ENCODE measurements around the gene CHST11.

Gene CHST11

DNA sequence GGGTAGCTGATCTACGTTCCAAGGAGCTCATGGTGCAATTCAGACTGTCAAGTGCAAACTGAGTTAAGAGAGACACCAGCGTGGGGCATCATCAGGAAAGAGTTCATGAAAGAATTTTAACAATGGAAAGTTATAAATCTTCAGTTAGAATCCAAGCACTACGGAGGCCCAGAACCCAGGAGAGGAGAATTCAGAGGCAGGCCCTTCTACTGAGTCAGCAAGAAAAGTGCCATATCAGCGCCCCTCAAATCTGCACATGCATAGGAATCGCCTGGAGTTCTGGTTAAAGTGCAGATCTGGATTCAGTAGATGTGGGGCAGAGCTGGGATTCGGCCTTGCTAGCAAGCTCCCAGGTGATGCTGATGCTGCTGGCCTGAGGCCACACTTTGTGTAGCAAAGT is 45.9 kb downstream of the CHST11 start:
- Histone ChIP-seq H3K9ac (ENCODE audit: low read length) (no peak overlapping the region), H3K4me1 (ENCODE audit: control insufficient read depth, insufficient read depth, low read length) (no peaks in the 10 kb centered on the region), H3K36me3 (ENCODE audit: control insufficient read depth, insufficient read depth, low read length) (no peaks in the 10 kb centered on the region), H3K4me3 (ENCODE audit: low read length) (no peak overlapping the region), H3K9me3 (ENCODE audit: control insufficient read depth, low read length) (no peaks in the 10 kb centered on the region), H3K27me3 (ENCODE audit: control insufficient read depth, insufficient read depth, low read length) (peaks cover 17% of the 10 kb centered on the region)

DNA sequence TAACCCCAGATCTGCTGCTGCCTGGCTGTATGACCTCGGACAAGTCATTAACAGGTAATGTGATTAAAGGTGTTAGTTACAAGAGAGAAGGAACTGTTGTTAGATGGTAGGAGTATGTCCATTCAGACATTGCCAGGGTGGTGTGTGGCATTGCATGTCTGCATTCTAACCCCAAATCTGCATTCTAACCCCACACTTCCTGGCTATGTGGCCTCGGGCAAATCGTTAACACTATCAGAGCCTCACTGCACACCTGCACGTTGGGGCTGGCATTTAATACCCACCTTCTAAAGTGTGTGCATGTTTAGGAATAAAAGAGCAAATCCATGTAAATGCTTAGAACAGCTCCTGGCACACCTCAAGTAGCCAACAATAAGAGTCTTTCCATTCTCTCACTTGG is 46.4 kb downstream of the CHST11 start:
- H3K9me3 ChIP-seq (ENCODE audit: control insufficient read depth, low read length), result no peaks in the 10 kb centered on the region
- H3K4me1 ChIP-seq (ENCODE audit: control insufficient read depth, insufficient read depth, low read length), result no peaks in the 10 kb centered on the region

DNA sequence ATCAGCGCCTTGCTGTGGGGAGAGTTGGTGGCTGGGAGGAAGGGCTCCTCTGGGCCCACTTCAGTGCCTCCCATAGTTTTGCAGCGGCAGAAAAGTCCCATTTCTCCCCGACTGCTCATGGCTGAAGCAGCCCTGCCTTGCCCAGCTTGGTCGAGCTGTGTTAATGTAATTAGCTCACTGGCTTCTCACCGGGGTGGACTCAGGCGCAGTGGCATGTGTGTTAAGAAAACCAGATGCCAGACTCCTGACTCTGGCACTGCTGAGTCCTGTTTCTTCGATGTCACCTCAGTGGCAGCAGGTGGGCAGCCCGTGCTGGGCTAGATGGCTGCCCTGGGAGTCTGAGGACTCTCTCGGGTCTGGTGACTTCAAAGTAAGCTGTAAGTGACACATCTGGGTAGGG is 47.4 kb downstream of the CHST11 start:
- Histone ChIP-seq H3K4me3 (ENCODE audit: low read length) (no peak overlapping the region), H3K4me1 (ENCODE audit: control insufficient read depth, insufficient read depth, low read length) (no peaks in the 10 kb centered on the region), H3K27me3 (ENCODE audit: control insufficient read depth, insufficient read depth, low read length) (peaks cover 17% of the 10 kb centered on the region), H3K9ac (ENCODE audit: low read length) (no peak overlapping the region), H3K36me3 (ENCODE audit: control insufficient read depth, insufficient read depth, low read length) (no peaks in the 10 kb centered on the region), H3K9me3 (ENCODE audit: control insufficient read depth, low read length) (no peaks in the 10 kb centered on the region)

More for the DNA sequence above, 46.4 kb downstream of the CHST11 start:
- Histone ChIP-seq H3K4me3 (ENCODE audit: low read length) (no peak overlapping the region), H3K36me3 (ENCODE audit: control insufficient read depth, insufficient read depth, low read length) (no peaks in the 10 kb centered on the region), H3K9ac (ENCODE audit: low read length) (no peak overlapping the region), H3K27me3 (ENCODE audit: control insufficient read depth, insufficient read depth, low read length) (peaks cover 17% of the 10 kb centered on the region)

DNA sequence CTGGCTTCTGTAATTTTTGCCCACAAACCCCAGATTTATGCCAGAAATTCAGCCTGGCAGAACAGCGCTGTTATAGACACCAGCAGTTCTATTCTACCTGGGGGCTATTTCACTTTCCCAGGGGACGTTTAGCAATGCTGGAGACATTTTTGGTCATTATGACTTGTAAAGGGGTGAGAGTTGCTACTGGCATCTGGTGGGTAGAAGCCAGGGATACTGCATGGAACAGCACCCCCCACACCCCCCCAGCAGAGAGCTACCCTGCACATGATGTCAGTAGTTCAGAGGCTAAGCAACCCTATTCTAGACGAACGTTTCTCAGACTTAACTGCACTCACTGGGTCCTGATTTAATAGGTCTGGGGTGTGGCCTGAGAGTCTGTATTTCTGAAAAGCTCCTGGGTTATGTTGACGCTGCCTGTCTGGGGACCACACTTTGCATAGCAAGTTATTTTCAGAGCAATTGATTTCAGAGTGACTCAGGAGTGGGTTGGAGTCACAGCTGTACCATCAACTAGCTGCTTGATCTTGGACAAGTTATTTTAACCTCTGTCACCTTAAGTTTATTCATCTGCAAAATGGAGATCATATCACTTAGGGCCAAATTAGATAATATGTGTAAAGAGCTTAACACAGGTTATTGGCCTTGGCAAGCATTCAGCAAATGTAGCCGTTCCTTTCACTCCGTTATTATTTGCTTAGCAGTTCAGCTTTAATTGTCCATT is 48.5 kb downstream of the CHST11 start:
- peaks cover 17% of the 10 kb centered on the region for H3K27me3 ChIP-seq (ENCODE audit: control insufficient read depth, insufficient read depth, low read length)
- H3K36me3 ChIP-seq (ENCODE audit: control insufficient read depth, insufficient read depth, low read length), result no peaks in the 10 kb centered on the region
- H3K4me3 ChIP-seq (ENCODE audit: low read length), result no peak overlapping the region
- no peak overlapping the region for H3K9ac ChIP-seq (ENCODE audit: low read length)
- H3K9me3 ChIP-seq (ENCODE audit: control insufficient read depth, low read length), result no peaks in the 10 kb centered on the region
- no peaks in the 10 kb centered on the region for H3K4me1 ChIP-seq (ENCODE audit: control insufficient read depth, insufficient read depth, low read length)

DNA sequence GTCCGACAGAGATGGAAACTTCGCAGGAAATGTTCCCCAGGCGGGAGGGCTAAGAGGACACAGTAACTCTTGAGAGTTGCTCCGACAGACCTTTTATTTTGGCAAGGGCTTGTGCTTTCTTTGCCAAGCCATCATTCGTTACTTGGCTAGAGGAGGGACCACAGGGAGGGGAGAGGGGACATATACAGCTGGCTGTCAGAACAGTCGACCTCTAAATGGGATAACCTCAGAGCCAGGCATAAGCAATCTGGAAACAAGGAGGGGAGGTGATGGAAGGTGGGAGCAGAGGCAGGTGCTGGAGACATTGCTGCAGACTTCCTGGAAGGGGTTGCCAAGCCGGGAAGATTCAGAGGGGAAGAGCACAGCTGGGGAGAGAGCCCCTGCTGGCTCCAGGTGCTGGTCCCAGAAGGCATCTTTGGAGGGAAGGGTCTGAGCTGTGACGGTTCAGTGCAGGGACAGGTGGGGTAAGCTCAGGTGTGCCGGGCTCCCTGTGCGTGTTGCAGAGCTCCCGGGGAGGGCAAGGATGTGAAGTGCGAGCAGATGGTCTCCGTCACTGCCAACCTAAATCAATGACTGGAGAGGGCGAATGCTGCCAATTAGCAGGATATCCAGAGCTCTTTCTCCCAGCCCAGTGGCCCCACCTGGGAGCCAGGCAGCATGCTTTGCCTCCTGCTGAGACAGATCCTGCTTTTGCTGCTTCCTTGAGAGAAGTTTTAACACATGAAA is 50.1 kb downstream of the CHST11 start:
- Histone ChIP-seq H3K27me3 (ENCODE audit: control insufficient read depth, insufficient read depth, low read length) (peaks cover 17% of the 10 kb centered on the region), H3K4me1 (ENCODE audit: control insufficient read depth, insufficient read depth, low read length) (no peaks in the 10 kb centered on the region)

DNA sequence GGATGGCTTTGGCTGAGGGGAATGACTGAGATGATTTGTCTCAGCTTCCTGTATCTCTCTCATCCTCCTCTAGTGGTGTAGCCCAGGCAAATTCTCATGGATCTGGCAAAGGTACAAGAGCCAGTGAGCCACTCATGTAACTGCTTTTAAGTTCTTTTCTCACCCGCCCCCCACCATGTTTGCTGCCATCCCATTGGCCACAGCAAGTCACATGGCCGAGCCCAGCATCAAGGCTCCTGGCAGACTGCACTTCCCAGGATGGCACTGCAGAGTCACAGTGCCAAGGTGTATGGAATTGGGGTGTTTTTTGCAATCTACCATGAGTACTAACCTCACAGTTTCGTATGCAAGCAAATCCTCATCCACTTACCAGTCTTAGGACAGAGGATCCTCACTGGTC is 50.9 kb downstream of the CHST11 start:
- Histone ChIP-seq H3K4me3 (ENCODE audit: low read length) (no peak overlapping the region), H3K4me1 (ENCODE audit: control insufficient read depth, insufficient read depth, low read length) (no peaks in the 10 kb centered on the region), H3K27me3 (ENCODE audit: control insufficient read depth, insufficient read depth, low read length) (peaks cover 17% of the 10 kb centered on the region), H3K9me3 (ENCODE audit: control insufficient read depth, low read length) (no peaks in the 10 kb centered on the region), H3K9ac (ENCODE audit: low read length) (no peak overlapping the region), H3K36me3 (ENCODE audit: control insufficient read depth, insufficient read depth, low read length) (no peaks in the 10 kb centered on the region)

More for the DNA sequence above, 50.1 kb downstream of the CHST11 start:
- Histone ChIP-seq H3K4me3 (ENCODE audit: low read length) (no peak overlapping the region), H3K9ac (ENCODE audit: low read length) (no peak overlapping the region), H3K36me3 (ENCODE audit: control insufficient read depth, insufficient read depth, low read length) (no peaks in the 10 kb centered on the region), H3K9me3 (ENCODE audit: control insufficient read depth, low read length) (no peaks in the 10 kb centered on the region)

DNA sequence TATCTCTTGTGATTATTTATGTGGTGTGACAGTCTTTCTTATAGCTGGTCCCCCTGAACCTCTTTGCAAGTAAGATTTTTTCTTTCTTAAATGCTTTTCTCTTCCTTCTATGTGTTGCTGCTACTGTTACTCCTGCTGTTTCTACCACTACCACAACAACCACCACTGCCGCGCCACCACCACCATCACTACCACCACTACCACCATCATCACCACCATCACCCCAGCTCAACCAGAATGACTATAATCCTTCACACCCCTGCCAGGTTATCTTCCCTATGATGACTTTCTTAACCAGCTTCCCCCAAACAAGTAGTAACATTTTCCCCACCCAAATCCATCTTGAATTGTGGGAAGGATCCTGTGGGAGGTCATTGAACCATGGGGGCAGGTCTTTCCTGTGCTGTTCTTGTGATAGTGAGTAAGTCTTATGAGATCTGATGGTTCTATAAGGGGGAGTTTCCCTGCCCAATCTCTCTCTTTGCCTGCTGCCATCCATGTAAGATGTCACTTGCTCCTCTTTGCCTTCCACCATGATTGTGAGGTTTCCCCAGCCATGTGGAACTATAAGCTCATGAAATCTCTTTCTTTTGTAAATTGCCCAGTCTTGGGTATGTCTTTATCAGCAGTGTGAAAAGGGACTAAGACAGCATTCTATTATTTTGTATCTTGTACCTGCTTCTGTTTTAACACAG is 52.2 kb downstream of the CHST11 start:
- Histone ChIP-seq H3K9me3 (ENCODE audit: control insufficient read depth, low read length) (no peaks in the 10 kb centered on the region), H3K4me3 (ENCODE audit: low read length) (no peak overlapping the region), H3K4me1 (ENCODE audit: control insufficient read depth, insufficient read depth, low read length) (no peaks in the 10 kb centered on the region), H3K27me3 (ENCODE audit: control insufficient read depth, insufficient read depth, low read length) (peaks cover 16% of the 10 kb centered on the region), H3K36me3 (ENCODE audit: control insufficient read depth, insufficient read depth, low read length) (no peaks in the 10 kb centered on the region), H3K9ac (ENCODE audit: low read length) (no peak overlapping the region)

DNA sequence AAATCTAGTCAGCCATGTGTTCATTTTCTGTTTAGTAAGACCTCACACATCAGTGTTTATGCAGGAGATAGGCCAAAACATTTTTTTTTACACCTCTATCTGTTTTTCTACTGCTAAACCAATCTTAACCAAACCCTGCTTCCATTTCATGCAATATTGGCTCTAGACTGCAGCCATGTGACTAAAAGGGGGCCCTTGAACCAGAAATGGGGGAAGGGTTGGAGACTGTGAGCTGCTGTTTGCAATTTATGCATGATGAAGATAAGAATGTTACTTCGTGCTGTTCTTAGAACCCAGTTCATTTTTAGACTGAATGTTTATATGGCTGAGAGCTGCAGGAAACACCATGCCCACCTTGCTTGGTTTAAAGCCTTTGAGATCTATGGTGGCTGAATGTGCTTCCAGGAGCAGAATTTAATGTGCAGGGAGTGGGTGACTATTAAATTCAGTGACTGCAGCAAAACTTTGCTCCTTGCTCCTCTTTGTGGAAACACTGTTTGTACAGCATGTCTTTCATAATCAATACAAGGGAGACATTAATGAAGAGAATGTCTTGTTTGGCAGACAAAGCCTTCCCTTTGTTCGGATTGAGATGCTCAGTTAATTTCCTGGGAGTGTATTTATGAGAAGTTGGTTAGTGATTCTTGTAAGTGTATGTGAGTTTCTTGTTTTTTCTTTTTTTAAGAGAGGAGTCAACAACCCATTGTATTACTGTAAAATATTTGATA is 53.6 kb downstream of the CHST11 start:
- no peak overlapping the region for H3K9ac ChIP-seq (ENCODE audit: low read length)
- H3K4me3 ChIP-seq (ENCODE audit: low read length), result no peak overlapping the region
- peaks cover under 1% of the 10 kb centered on the region for H3K4me1 ChIP-seq (ENCODE audit: control insufficient read depth, insufficient read depth, low read length)
- peaks cover 10% of the 10 kb centered on the region for H3K27me3 ChIP-seq (ENCODE audit: control insufficient read depth, insufficient read depth, low read length)
- no peaks in the 10 kb centered on the region for H3K9me3 ChIP-seq (ENCODE audit: control insufficient read depth, low read length)
- H3K36me3 ChIP-seq (ENCODE audit: control insufficient read depth, insufficient read depth, low read length), result no peaks in the 10 kb centered on the region

DNA sequence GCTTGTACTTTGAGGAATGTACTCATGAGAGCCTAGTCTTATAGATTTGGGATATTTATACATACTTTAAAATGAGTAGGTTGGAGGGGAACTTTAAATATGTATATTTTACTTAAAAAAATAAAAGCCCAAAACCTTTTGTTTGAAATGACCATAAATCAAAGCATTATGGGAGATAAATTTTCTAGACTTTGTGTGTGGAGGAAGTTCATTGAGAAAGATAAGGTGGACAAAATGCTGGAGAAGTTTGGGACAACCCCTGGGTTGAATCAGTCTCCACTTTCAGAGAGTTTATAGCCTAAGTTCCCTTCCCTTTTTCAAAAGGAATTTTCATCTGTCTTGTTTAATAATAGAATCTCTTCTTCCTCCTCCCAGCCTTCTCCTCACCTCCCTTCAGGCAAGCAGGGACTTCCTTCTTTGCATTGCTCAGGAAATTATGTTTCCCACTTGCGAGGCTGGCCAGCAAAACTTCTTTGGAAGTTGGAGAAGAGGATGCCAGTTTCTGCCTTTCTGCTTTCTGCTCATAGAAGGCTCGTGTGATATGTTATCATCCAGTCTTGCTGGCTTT is 54.2 kb downstream of the CHST11 start:
- H3K36me3 ChIP-seq (ENCODE audit: control insufficient read depth, insufficient read depth, low read length), result no peaks in the 10 kb centered on the region
- H3K4me3 ChIP-seq (ENCODE audit: low read length), result no peak overlapping the region
- peaks cover 7% of the 10 kb centered on the region for H3K4me1 ChIP-seq (ENCODE audit: control insufficient read depth, insufficient read depth, low read length)
- no peaks in the 10 kb centered on the region for H3K9me3 ChIP-seq (ENCODE audit: control insufficient read depth, low read length)
- peaks cover 10% of the 10 kb centered on the region for H3K27me3 ChIP-seq (ENCODE audit: control insufficient read depth, insufficient read depth, low read length)
- no peak overlapping the region for H3K9ac ChIP-seq (ENCODE audit: low read length)

DNA sequence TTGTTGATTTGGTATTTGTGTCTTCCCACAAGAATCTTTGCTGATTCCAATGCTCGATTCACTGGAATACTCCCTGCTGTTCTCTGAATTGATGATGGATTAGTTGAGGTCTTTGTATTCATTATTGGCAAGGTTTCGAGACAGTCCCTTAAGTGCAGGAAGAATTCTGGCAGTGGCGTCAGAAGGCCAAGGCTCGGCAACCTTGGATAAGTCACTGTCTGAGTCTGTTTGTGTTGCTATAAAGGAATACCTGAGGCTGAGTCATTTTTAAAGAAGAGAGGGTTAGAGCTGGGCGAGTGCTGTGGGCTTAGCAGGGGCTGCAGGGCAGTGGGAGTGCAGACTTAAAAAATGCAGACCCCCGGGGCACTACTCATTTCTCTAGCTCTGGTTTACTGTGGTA is 56.9 kb downstream of the CHST11 start:
- Histone ChIP-seq H3K9ac (ENCODE audit: low read length) (no peak overlapping the region), H3K36me3 (ENCODE audit: control insufficient read depth, insufficient read depth, low read length) (no peaks in the 10 kb centered on the region), H3K27me3 (ENCODE audit: control insufficient read depth, insufficient read depth, low read length) (no peaks in the 10 kb centered on the region), H3K4me1 (ENCODE audit: control insufficient read depth, insufficient read depth, low read length) (peaks cover 11% of the 10 kb centered on the region), H3K4me3 (ENCODE audit: low read length) (no peak overlapping the region), H3K9me3 (ENCODE audit: control insufficient read depth, low read length) (no peaks in the 10 kb centered on the region)

DNA sequence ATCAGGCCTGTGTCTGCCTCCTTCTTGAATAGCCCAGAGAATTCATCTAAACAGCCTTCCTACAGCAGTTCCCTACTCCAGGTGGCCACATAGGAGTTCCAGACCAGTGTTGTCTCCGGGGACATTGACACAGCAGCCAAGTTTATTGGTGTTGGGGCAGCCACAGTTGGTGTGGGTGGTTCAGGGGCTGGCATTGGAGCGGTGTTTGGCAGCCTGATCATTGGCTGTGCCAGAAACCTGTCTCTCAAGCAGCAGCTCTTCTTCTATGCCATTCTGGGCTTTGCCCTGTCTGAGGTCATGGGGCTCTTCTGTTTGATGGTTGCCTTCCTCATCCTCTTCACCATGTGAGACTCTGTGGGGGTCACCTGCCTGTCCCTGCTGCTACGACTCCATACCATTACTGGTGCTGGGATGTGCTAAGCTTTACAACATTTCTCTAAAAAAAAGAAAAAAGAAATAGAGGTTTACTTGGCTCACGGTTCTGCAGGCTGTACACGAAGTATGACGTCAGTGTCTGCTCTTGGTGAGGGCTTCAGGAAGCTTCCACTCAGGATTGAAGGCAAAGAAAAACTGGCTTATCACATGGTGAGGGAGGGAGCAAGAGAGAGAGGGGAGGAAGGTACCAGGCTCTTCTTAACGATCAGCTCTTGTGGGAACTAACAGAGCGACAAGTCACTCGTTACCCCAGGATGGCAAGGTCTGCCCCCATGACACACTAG is 57.5 kb downstream of the CHST11 start:
- peaks cover 11% of the 10 kb centered on the region for H3K4me1 ChIP-seq (ENCODE audit: control insufficient read depth, insufficient read depth, low read length)
- no peaks in the 10 kb centered on the region for H3K36me3 ChIP-seq (ENCODE audit: control insufficient read depth, insufficient read depth, low read length)
- no peak overlapping the region for H3K9ac ChIP-seq (ENCODE audit: low read length)
- H3K4me3 ChIP-seq (ENCODE audit: low read length), result no peak overlapping the region
- H3K9me3 ChIP-seq (ENCODE audit: control insufficient read depth, low read length), result no peaks in the 10 kb centered on the region
- H3K27me3 ChIP-seq (ENCODE audit: control insufficient read depth, insufficient read depth, low read length), result no peaks in the 10 kb centered on the region
